K562 (cell line): Measurements from ENCODE around the gene UBE2D3. TPM values are rescaled to one million over a fixed set of nuclear protein-coding genes. Genes with fewer than 3 reads are reported as not detected.

ENCODE experiments used
- C11orf30 ChIP-seq: fragments of 450-650 bp; IDR thresholded peaks from 2 replicates; pipeline ENCODE4 v1.6.1; 2016; ENCODE audit warnings: low read depth, mild to moderate bottlenecking
- CBFA2T3 ChIP-seq: fragments of 450-650 bp; IDR thresholded peaks from 2 replicates; pipeline ENCODE4 v1.6.1; 2017
- CCNT2 ChIP-seq: IDR thresholded peaks from 2 replicates; pipeline ENCODE4 v1.6.1; 2011; ENCODE audit warnings: borderline replicate concordance, low read depth, mild to moderate bottlenecking, moderate library complexity, mixed read lengths, low read length; ENCODE audit not compliant: insufficient read length; ENCODE audit errors: extremely low read depth
- EWSR1 ChIP-seq: fragments of 450-650 bp; IDR thresholded peaks from 2 replicates; pipeline ENCODE4 v1.6.1; 2018; ENCODE audit warnings: borderline replicate concordance, mild to moderate bottlenecking, low read depth, moderate library complexity; ENCODE audit not compliant: partially characterized antibody
- FOSL1 ChIP-seq: fragments of 200-800 bp; sonication (Bioruptor generic); conservative IDR thresholded peaks from 2 replicates; pipeline ENCODE4 v1.6.1; 2016; ENCODE audit warnings: missing genetic modification characterization, missing compliant biosample characterization
- FUS ChIP-seq: fragments of 200-400 bp; formaldehyde crosslinking; optimal IDR thresholded peaks from 2 replicates; pipeline ENCODE3; 2017; ENCODE audit warnings: low read depth, low read length
- HCFC1 ChIP-seq: IDR thresholded peaks from 2 replicates; pipeline ENCODE4 v1.6.1; 2012; ENCODE audit warnings: low read depth, low read length, improper control_type of control experiment
- HMG20B ChIP-seq: fragments of 250-450 bp; sonication (Bioruptor Pico); IDR thresholded peaks from 2 replicates; pipeline ENCODE4 v1.5.0; 2021; ENCODE audit warnings: mild to moderate bottlenecking
- LEF1 ChIP-seq: fragments of 450-650 bp; IDR thresholded peaks from 2 replicates; pipeline ENCODE4 v1.6.1; 2016; ENCODE audit warnings: mild to moderate bottlenecking
- MTF1 ChIP-seq: fragments of 250-450 bp; sonication (Bioruptor Pico); IDR thresholded peaks from 2 replicates; pipeline ENCODE4 v1.9.0; 2021; ENCODE audit warnings: moderate library complexity, mild to moderate bottlenecking, inconsistent platforms, borderline replicate concordance
- POLR2AphosphoS5 ChIP-seq: IDR thresholded peaks from 2 replicates; pipeline ENCODE4 v1.6.1; 2011; ENCODE audit warnings: mild to moderate bottlenecking, low read depth, low read length, moderate library complexity; ENCODE audit not compliant: control insufficient read depth, insufficient read depth
- PTRF ChIP-seq: fragments of 450-650 bp; IDR thresholded peaks from 2 replicates; pipeline ENCODE4 v1.6.1; 2016; ENCODE audit warnings: mild to moderate bottlenecking, missing genetic modification characterization, missing compliant biosample characterization
- RBM34 ChIP-seq: fragments of 200-400 bp; formaldehyde crosslinking; IDR thresholded peaks from 2 replicates; pipeline ENCODE4 v1.6.1; 2018; ENCODE audit warnings: low read length, borderline replicate concordance; ENCODE audit not compliant: insufficient read depth
- STAT5B ChIP-seq: fragments of 250-450 bp; sonication (Bioruptor Pico); IDR thresholded peaks from 2 replicates; pipeline ENCODE4 v1.8.0; 2021; ENCODE audit warnings: mild to moderate bottlenecking, inconsistent platforms
- TEAD4 ChIP-seq, 2 experiments: sonication (generic) in 1 of 2; formaldehyde crosslinking in 1 of 2; IDR thresholded peaks; 2 replicates each; pipeline versions ENCODE4 v1.6.1 to v1.8.0; 2012 to 2022; ENCODE audit warnings: borderline replicate concordance in 1 of 2, inconsistent platforms in 1 of 2, low read length in 1 of 2, mild to moderate bottlenecking in 1 of 2, missing genetic modification reagents in 1 of 2
- TFAM ChIP-seq: fragments of 250-450 bp; sonication (Bioruptor Pico); conservative IDR thresholded peaks from 2 replicates; pipeline ENCODE4 v1.5.0; 2021; ENCODE audit warnings: mild to moderate bottlenecking, moderate library complexity
- U2AF2 ChIP-seq: fragments of 200-400 bp; formaldehyde crosslinking; optimal IDR thresholded peaks from 2 replicates; pipeline ENCODE3; 2017; ENCODE audit warnings: low read depth, mild to moderate bottlenecking, low read length
- ZC3H11A ChIP-seq: IDR thresholded peaks from 2 replicates; pipeline ENCODE4 v1.6.1; 2012; ENCODE audit warnings: low read depth, low read length, improper control_type of control experiment
- ZNF551 ChIP-seq: fragments of 250-450 bp; sonication (Bioruptor Pico); IDR thresholded peaks from 2 replicates; pipeline ENCODE4 v1.5.0; 2021; ENCODE audit warnings: mild to moderate bottlenecking, moderate library complexity
- polyA plus RNA-seq, 8 experiments: library from polyadenylated mRNA; depleted of rRNA in 4 of 8; stranded (reverse) in 5 of 8; unstranded in 3 of 8; fragments of >200 nt; fragmentation: Nextera tagmentation in 2 of 8; fragmentation: Illumina TruSeq in 1 of 8; extraction: Ambion mirVana in 2 of 8; extraction: Trizol in 1 of 8; gene quantifications; 2 replicates each; pipeline versions ENCODE4 v1.2.1 to v1.2.3, GENCODE V29; 2011 to 2014; ENCODE audit warnings: inconsistent platforms in 1 of 8, missing spikeins in 1 of 8
- total RNA-seq, 7 experiments: library from RNA; depleted of rRNA in 6 of 7; stranded (reverse); fragments of >200 nt in 6 of 7; fragmentation: Illumina TruSeq in 2 of 7; extraction: Trizol in 2 of 7; gene quantifications; 2 replicates each; pipeline versions ENCODE4 v1.2.1 to v1.2.3, GENCODE V29; 2011 to 2021; ENCODE audit warnings: low replicate concordance in 1 of 7
- TF ChIP-seq, protein P1 (sequence below), 2 experiments: IDR thresholded peaks in 1 of 2; conservative IDR thresholded peaks in 1 of 2; 2 replicates each; pipeline ENCODE4 v1.6.1; 2016; ENCODE audit warnings: low read depth in 2 of 2, mild to moderate bottlenecking in 1 of 2, missing compliant biosample characterization in 1 of 2, missing genetic modification characterization in 1 of 2, moderate library complexity in 1 of 2
- TF ChIP-seq, protein P2 (sequence below): fragments of 450-650 bp; IDR thresholded peaks from 2 replicates; pipeline ENCODE4 v1.7.1; 2018; ENCODE audit warnings: mild to moderate bottlenecking, low read depth; ENCODE audit not compliant: partially characterized antibody

The UBE2D3 gene
- total and polyA plus RNA-seq, 9 of the 15 experiments (the other 6 are each of a cell fraction or from before 2014, with no cell fraction given) = 191 to 618 (median 292) TPM

DNA sequence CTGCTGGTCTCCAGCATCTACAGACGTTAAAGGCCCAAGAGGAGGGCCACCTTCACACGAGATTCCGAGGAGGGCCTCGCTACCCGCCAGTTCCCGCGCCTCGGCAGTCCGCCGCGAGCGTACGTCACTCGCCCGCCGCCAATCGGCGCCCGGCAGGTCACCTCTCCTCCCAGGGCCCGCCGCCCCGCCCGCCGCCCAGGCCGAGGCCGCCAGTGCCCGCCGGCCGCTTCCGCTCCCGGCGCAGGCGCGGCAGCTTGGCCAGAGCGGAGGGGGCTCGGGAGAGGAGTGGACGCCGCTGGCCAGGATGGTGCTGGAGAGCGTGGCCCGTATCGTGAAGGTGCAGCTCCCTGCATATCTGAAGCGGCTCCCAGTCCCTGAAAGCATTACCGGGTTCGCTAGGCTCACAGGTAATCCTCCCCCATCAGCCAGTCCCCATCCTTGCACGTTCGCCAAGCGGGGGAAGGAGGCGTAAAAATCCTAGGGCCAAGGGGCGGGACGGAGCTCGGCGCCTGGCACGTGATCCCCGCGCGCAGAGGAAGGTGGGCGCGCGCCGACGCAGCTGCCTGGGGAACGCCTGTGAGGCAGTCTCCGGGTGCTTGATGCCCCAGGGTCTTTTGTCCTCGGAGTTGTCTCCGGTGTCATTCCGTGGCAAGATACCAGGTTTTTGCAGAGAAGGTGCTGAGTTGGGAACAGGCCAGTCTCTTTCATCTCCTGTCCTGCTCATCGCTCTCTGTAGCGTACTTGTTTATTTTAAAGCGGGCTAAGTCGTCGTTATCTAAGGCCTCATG, 41.6 kb upstream of the UBE2D3 start, which contains the start of gene CISD2 (continued):
- TF ChIP-seq, protein P1, sequence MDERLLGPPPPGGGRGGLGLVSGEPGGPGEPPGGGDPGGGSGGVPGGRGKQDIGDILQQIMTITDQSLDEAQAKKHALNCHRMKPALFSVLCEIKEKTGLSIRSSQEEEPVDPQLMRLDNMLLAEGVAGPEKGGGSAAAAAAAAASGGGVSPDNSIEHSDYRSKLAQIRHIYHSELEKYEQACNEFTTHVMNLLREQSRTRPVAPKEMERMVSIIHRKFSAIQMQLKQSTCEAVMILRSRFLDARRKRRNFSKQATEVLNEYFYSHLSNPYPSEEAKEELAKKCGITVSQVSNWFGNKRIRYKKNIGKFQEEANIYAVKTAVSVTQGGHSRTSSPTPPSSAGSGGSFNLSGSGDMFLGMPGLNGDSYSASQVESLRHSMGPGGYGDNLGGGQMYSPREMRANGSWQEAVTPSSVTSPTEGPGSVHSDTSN (CRISPR knock-in tag; IDR thresholded peaks at IDR 0.05; ENCODE audit: low read depth) = no peak
- TF ChIP-seq, protein P1 (tag; conservative IDR thresholded peaks at IDR 0.05; ENCODE audit: low read depth) = no peak
- TF ChIP-seq HCFC1 (0 out of 2 replicates have a peak, but pooled peaks have one; percentile 15), FOSL1 (tag) (no peak), POLR2AphosphoS5 (peak; percentile 85), MTF1 (CRISPR knock-in tag) (no peak), C11orf30 (peak; percentile 16), PTRF (tag) (no peak), STAT5B (CRISPR knock-in tag) (no peak), ZC3H11A (0 out of 2 replicates have a peak, but pooled peaks have one; percentile 25), TFAM (CRISPR knock-in tag) (no peak), HMG20B (CRISPR knock-in tag) (no peak), CBFA2T3 (no peak; the same call in 1 of the 2 replicates), RBM34 (no peak), CCNT2 (peak; percentile 76), FUS (no peak), LEF1 (peak; percentile 81; the same call in 1 of the 2 replicates), TEAD4 (IDR thresholded peaks at IDR 0.05; ENCODE audit: low read length) (no peak), TEAD4 (CRISPR knock-in tag; IDR thresholded peaks at IDR 0.05; ENCODE audit: borderline replicate concordance) (no peak), U2AF2 (no peak), EWSR1 (no peak), ZNF551 (no peak)
- TF ChIP-seq, protein P2, sequence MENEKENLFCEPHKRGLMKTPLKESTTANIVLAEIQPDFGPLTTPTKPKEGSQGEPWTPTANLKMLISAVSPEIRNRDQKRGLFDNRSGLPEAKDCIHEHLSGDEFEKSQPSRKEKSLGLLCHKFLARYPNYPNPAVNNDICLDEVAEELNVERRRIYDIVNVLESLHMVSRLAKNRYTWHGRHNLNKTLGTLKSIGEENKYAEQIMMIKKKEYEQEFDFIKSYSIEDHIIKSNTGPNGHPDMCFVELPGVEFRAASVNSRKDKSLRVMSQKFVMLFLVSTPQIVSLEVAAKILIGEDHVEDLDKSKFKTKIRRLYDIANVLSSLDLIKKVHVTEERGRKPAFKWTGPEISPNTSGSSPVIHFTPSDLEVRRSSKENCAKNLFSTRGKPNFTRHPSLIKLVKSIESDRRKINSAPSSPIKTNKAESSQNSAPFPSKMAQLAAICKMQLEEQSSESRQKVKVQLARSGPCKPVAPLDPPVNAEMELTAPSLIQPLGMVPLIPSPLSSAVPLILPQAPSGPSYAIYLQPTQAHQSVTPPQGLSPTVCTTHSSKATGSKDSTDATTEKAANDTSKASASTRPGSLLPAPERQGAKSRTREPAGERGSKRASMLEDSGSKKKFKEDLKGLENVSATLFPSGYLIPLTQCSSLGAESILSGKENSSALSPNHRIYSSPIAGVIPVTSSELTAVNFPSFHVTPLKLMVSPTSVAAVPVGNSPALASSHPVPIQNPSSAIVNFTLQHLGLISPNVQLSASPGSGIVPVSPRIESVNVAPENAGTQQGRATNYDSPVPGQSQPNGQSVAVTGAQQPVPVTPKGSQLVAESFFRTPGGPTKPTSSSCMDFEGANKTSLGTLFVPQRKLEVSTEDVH = peak; percentile 81
